Keratinocyte (primary cell): Measurements from ENCODE around the gene RCOR3. TPM values are rescaled to one million over a fixed set of nuclear protein-coding genes. Genes with fewer than 3 reads are reported as not detected.

Experiments used
- DNase-seq: peaks from one replicate; pipeline ENCODE4 v3.0.0-alpha.2; 2011; ENCODE audit warnings: low read depth, missing footprints, low spot score
- FAIRE-seq: peaks from 2 replicates; lab custom pipeline; 2011; peaks lifted over from hg19 to GRCh38; lab: Jason Lieb, UNC
- H2AFZ ChIP-seq: 2 replicates; pipeline ENCODE4 v1.6.0; 2012; ENCODE audit warnings: low read length, control low read depth, inconsistent platforms; ENCODE audit not compliant: control insufficient read depth
- H3K27ac ChIP-seq: 2 replicates; pipeline ENCODE4 v1.5.1; 2011; ENCODE audit warnings: low read length; ENCODE audit not compliant: control insufficient read depth, insufficient read depth
- H3K27me3 ChIP-seq: 3 replicates; pipeline ENCODE4 v1.6.0; 2011; ENCODE audit warnings: low read length; ENCODE audit not compliant: control insufficient read depth, insufficient read depth; ENCODE audit errors: extremely low read depth
- H3K36me3 ChIP-seq, 2 experiments: 2 replicates in 1 of 2; 3 replicates in 1 of 2; pipeline ENCODE4 v1.5.1; 2011; ENCODE audit warnings: low read length in 2 of 2, mild to moderate bottlenecking in 1 of 2; ENCODE audit not compliant: control insufficient read depth in 2 of 2, insufficient read depth in 2 of 2; ENCODE audit errors: extremely low read depth in 1 of 2
- H3K4me1 ChIP-seq: 3 replicates; pipeline ENCODE4 v1.5.1; 2011; ENCODE audit warnings: low read length; ENCODE audit not compliant: control insufficient read depth, insufficient read depth; ENCODE audit errors: extremely low read depth
- H3K4me2 ChIP-seq: 3 replicates; pipeline ENCODE4 v1.6.0; 2011; ENCODE audit warnings: low read depth, low read length; ENCODE audit not compliant: control insufficient read depth, insufficient read depth; ENCODE audit errors: extremely low read depth
- H3K4me3 ChIP-seq, 3 experiments: fragments of 200-600 bp in 1 of 3; sonication (generic) in 1 of 3; 2 replicates in 2 of 3; 3 replicates in 1 of 3; pipeline ENCODE4 v1.5.1; 2011 to 2016; ENCODE audit warnings: low read length in 3 of 3, mild to moderate bottlenecking in 3 of 3, control low read depth in 2 of 3, inconsistent platforms in 1 of 3, low read depth in 1 of 3, mixed read lengths in 1 of 3, mixed run types in 1 of 3, moderate library complexity in 1 of 3; ENCODE audit not compliant: control insufficient read depth in 2 of 3, insufficient read depth in 2 of 3; ENCODE audit errors: extremely low read depth in 1 of 3
- H3K79me2 ChIP-seq: 2 replicates; pipeline ENCODE4 v1.6.0; 2012; ENCODE audit warnings: low read length; ENCODE audit not compliant: control insufficient read depth, insufficient read depth
- H3K9ac ChIP-seq: 3 replicates; pipeline ENCODE4 v1.6.0; 2011; ENCODE audit warnings: low read length; ENCODE audit not compliant: control insufficient read depth, insufficient read depth; ENCODE audit errors: extremely low read depth
- H3K9me1 ChIP-seq: 3 replicates; pipeline ENCODE4 v1.6.0; 2011; ENCODE audit warnings: low read length; ENCODE audit not compliant: control insufficient read depth, insufficient read depth; ENCODE audit errors: extremely low read depth
- H3K9me3 ChIP-seq: 2 replicates; pipeline ENCODE4 v1.5.1; 2012; ENCODE audit warnings: low read depth, low read length; ENCODE audit not compliant: control insufficient read depth
- H4K20me1 ChIP-seq: 3 replicates; pipeline ENCODE4 v1.6.0; 2011; ENCODE audit warnings: low read length; ENCODE audit not compliant: control insufficient read depth, insufficient read depth; ENCODE audit errors: extremely low read depth
- EZH2 ChIP-seq: IDR thresholded peaks from one replicate; pipeline ENCODE4 v1.6.1; 2012; ENCODE audit warnings: inconsistent platforms, mild to moderate bottlenecking, low read length, moderate library complexity
- dilution Hi-C: fragments of 300-500 bp; cut with MboI; formaldehyde crosslinking; loops from one replicate; pipeline ENCODE4 v1.7.0; 2020; ENCODE audit warnings: low sequenced_read_pairs; ENCODE audit not compliant: extremely low pct_ligation_motif_present
- polyA plus RNA-seq, 5 experiments: library from polyadenylated mRNA; depleted of rRNA in 3 of 5; stranded (reverse) in 3 of 5; stranded (forward) in 1 of 5; unstranded in 1 of 5; fragments of >200 nt; gene quantifications; 1 replicate in 1 of 5; 2 replicates in 3 of 5; 3 replicates in 1 of 5; pipeline versions ENCODE4 v1.2.1 to v1.2.3, GENCODE V29; 2011 to 2012; ENCODE audit warnings: missing spikeins in 2 of 5, low read depth in 1 of 5, low replicate concordance in 1 of 5
- TF ChIP-seq, protein P1 (sequence below), 3 experiments: IDR thresholded peaks in 1 of 3; conservative IDR thresholded peaks in 1 of 3; optimal IDR thresholded peaks in 1 of 3; 2 replicates in 2 of 3; 3 replicates in 1 of 3; pipeline versions ENCODE3 to v1.5.1; 2011; ENCODE audit warnings: low read length in 3 of 3, mild to moderate bottlenecking in 3 of 3, moderate library complexity in 2 of 3, control low read depth in 1 of 3, inconsistent platforms in 1 of 3; ENCODE audit not compliant: insufficient read depth in 2 of 3; ENCODE audit errors: extremely low read depth in 1 of 3

RCOR3 gene
- polyA plus RNA-seq, 1 donor (not counting 4 experiments of a cell fraction or from before 2014, with no cell fraction given): 35.7 TPM

DNA sequence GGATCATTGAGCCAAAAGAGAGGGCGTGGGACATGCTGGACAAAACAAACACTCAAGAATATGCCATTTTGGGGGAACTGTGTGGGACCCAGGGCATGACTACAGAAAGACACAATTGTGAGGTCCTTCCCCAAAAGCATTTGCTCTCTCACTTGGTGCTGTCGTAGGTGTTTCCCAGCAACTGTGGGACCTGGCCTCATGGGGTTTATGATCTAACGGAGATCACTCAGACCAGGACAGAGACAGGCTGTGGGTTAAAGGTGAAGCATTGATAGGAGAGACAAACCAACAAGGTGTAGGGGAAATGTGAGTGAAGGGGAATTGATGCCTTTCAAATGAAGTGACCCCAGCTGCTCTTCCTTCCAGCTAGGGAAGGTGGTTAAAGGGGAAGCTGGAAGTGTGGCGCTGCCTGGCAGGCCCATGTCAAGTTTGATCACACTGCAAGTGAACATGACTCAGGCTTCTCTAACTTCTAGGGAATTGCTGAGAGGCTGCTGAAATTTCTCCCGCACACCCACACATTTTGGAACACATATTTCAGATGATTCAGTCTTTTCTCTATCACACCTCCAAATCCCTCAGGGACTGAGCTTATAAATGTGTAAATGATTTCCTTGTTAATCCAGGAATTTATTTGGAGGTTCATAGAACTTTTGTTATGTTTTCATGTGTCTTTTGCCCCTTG, 97.7 kb downstream of the RCOR3 start:
- H2AFZ ChIP-seq: no peak overlapping the region
- no peak for DNase-seq
- H3K4me1 ChIP-seq: no peaks in the 10 kb centered on the region
- no peak for FAIRE-seq
- no peak overlapping the region for H3K4me2 ChIP-seq
- H3K9ac ChIP-seq: no peak overlapping the region
- dilution Hi-C loops: no loop called here
- no peaks in the 10 kb centered on the region for H3K9me1 ChIP-seq
- no peaks in the 10 kb centered on the region for H3K27me3 ChIP-seq
- no peaks in the 10 kb centered on the region for H3K79me2 ChIP-seq
- H3K9me3 ChIP-seq: no peaks in the 10 kb centered on the region
- no peaks in the 10 kb centered on the region for H3K36me3 ChIP-seq
- H4K20me1 ChIP-seq: no peaks in the 10 kb centered on the region
- no peak overlapping the region for H3K4me3 ChIP-seq
- TF ChIP-seq EZH2: no peak
- TF ChIP-seq, protein P1, sequence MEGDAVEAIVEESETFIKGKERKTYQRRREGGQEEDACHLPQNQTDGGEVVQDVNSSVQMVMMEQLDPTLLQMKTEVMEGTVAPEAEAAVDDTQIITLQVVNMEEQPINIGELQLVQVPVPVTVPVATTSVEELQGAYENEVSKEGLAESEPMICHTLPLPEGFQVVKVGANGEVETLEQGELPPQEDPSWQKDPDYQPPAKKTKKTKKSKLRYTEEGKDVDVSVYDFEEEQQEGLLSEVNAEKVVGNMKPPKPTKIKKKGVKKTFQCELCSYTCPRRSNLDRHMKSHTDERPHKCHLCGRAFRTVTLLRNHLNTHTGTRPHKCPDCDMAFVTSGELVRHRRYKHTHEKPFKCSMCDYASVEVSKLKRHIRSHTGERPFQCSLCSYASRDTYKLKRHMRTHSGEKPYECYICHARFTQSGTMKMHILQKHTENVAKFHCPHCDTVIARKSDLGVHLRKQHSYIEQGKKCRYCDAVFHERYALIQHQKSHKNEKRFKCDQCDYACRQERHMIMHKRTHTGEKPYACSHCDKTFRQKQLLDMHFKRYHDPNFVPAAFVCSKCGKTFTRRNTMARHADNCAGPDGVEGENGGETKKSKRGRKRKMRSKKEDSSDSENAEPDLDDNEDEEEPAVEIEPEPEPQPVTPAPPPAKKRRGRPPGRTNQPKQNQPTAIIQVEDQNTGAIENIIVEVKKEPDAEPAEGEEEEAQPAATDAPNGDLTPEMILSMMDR (optimal IDR thresholded peaks at IDR 0.05 in 1 of 3, IDR thresholded peaks at IDR 0.05 in 1 of 3, conservative IDR thresholded peaks at IDR 0.05 in 1 of 3; ENCODE audit: extremely low read depth in 1 of 3, insufficient read depth in 2 of 3, low read length in 3 of 3): no peak
- no peak overlapping the region for H3K27ac ChIP-seq

DNA sequence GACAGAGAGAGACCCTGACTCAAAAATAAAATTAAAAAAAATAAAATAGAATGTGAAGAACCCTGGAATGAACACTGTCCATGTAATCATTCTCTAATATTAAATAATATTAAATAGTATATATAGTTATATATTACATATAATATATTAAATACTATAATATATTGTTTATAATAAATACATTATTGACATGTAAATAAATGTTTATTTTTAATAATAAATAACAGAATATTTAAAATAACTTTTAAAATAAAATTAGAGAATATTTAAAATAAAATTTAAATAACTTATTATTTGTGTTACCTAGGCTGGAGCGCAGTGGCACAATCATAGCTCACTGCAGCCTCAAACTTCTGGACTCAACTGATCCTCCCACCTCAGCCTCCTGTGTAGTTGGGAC, 99.5 kb downstream of the RCOR3 start:
- H3K27ac ChIP-seq: no peak overlapping the region
- H3K9me1 ChIP-seq: no peaks in the 10 kb centered on the region
- H2AFZ ChIP-seq: no peak overlapping the region
- no peaks in the 10 kb centered on the region for H4K20me1 ChIP-seq
- DNase-seq: no peak
- H3K9ac ChIP-seq: no peak overlapping the region
- no peaks in the 10 kb centered on the region for H3K9me3 ChIP-seq
- no peak for FAIRE-seq
- no peak overlapping the region for H3K4me2 ChIP-seq
- H3K27me3 ChIP-seq: no peaks in the 10 kb centered on the region
- TF ChIP-seq EZH2: no peak
- TF ChIP-seq, protein P1 (optimal IDR thresholded peaks at IDR 0.05 in 1 of 3, IDR thresholded peaks at IDR 0.05 in 1 of 3, conservative IDR thresholded peaks at IDR 0.05 in 1 of 3; ENCODE audit: extremely low read depth in 1 of 3, insufficient read depth in 2 of 3, low read length in 3 of 3): no peak
- no peaks in the 10 kb centered on the region for H3K36me3 ChIP-seq
- H3K4me3 ChIP-seq: no peak overlapping the region
- dilution Hi-C loops: no loop called here
- H3K4me1 ChIP-seq: no peaks in the 10 kb centered on the region
- no peaks in the 10 kb centered on the region for H3K79me2 ChIP-seq
